Left lung (tissue), 10 donors: Measurements from ENCODE around the gene CKLF. TPM values are rescaled to one million over a fixed set of nuclear protein-coding genes. Genes with fewer than 3 reads are reported as not detected.

Source experiments
- ATAC-seq: fragments of 200-7000 bp; cut with Tn5 transposase; one replicate; pipeline ENCODE4 v1.9.1; 2020; ENCODE audit warnings: moderate library complexity
- DNase-seq, 4 donors: peaks; one replicate each; pipeline ENCODE4 v3.0.0-alpha.2; 2013 to 2020
- H3K27ac ChIP-seq, 2 donors: fragments of 200-600 bp; sonication (generic) in 1 of 2; one replicate each; pipeline versions ENCODE4 v1.5.0 to v1.8.0; 2020 to 2021
- H3K27me3 ChIP-seq, 2 donors: fragments of 200-600 bp; sonication (generic) in 1 of 2; one replicate each; pipeline versions ENCODE4 v1.5.0 to v1.8.0; 2020 to 2021
- H3K36me3 ChIP-seq, 2 donors: fragments of 200-600 bp; sonication (generic) in 1 of 2; one replicate each; pipeline versions ENCODE4 v1.5.0 to v1.8.0; 2020 to 2021
- H3K4me1 ChIP-seq, 2 donors: fragments of 200-600 bp; one replicate each; pipeline ENCODE4 v1.8.0; 2021
- H3K4me3 ChIP-seq, 2 donors: fragments of 200-600 bp; sonication (generic) in 1 of 2; one replicate each; pipeline versions ENCODE4 v1.5.0 to v1.8.0; 2020 to 2021; ENCODE audit warnings: mild to moderate bottlenecking in 1 of 2
- H3K9me3 ChIP-seq, 2 donors: fragments of 200-600 bp; sonication (generic) in 1 of 2; one replicate each; pipeline versions ENCODE4 v1.5.0 to v1.8.0; 2020 to 2021
- CTCF ChIP-seq, 2 donors: fragments of 200-600 bp; sonication (generic) in 1 of 2; IDR thresholded peaks; one replicate each; pipeline versions ENCODE4 v1.5.0 to v1.8.0; 2021; ENCODE audit warnings: antibody characterized with exemption in 2 of 2
- intact Hi-C, 2 donors: fragments of 100-400 bp; cut with DNase I; formaldehyde crosslinking; loops; one replicate each; pipeline versions ENCODE4 v1.11.2 to v1.14.2; 2022
- polyA plus RNA-seq, 6 donors: library from polyadenylated mRNA; unstranded; fragments of 120-200 nt; gene quantifications; one replicate each; pipeline ENCODE4 v1.2.1, GENCODE V29; 2013; ENCODE audit not compliant: insufficient read length in 6 of 6
- total RNA-seq, 2 donors: library from RNA; stranded (reverse); fragmentation: NEBNext Ultra II Directional; extraction: Animal tissue kit (Norgen Biotek cat#: 25700); gene quantifications; one replicate each; pipeline ENCODE4 v1.2.1, GENCODE V29; 2021
- donor health status: DM: no; HTN: yes; CAD: no.
- donor health status: DM: no; HTN: no; CAD: no.

CKLF gene
- total and polyA plus RNA-seq, 8 donors, result 41.6 to 66.3 (median 42.9) TPM

DNA sequence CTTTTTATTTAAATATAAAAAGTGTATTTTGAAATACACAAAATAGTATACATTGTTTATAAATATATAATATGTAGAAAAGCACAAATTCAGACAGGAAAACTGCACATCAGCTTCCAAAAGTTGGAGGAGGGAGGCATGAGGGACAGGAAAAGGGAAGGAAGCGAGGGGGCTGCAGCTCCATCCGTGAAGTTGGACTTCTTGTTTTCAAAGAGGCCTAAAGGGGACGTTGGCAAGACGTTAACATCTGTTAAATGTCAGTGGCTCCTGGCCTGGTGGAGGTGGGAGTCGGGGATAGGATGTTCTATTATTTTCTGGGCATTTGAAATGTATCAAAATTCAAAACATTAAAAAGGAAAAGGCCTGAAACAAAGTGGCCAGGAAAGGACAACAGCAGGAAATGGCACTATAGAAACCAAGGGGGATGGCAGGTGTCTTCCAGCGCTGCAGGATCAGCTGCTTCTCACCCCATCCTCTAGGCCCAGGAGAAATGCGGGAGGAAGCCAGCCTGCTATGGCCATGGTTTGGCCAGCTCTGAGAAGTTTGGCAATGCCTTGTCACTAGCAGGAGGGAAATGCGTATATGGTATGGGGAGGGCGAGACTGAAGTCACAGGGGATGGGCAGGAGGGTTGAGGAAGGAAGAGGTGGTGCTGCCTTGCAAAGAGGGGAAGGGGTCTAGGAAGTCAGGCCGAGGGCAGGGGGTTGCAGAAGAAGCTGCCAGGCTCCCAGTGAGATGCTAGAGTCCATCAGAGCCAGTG lies 33.3 kb downstream of the CKLF start:
- no peaks in the 10 kb centered on the region for H3K27me3 ChIP-seq
- intact Hi-C loops, result no loop called here
- TF ChIP-seq CTCF (IDR thresholded peaks at IDR 0.05), result no peak
- H3K36me3 ChIP-seq, result no peaks in the 10 kb centered on the region
- DNase-seq (peak in 1 of 4 donors; percentile 46), ATAC-seq (peak; percentile 41)
- H3K27ac ChIP-seq, result peak overlapping the region in 1 of 2 donors; percentile 70
- H3K9me3 ChIP-seq, result no peaks in the 10 kb centered on the region
- H3K4me3 ChIP-seq, result no peak overlapping the region
- peaks cover 0 to 47% of the 10 kb centered on the region in 2 donors for H3K4me1 ChIP-seq

DNA sequence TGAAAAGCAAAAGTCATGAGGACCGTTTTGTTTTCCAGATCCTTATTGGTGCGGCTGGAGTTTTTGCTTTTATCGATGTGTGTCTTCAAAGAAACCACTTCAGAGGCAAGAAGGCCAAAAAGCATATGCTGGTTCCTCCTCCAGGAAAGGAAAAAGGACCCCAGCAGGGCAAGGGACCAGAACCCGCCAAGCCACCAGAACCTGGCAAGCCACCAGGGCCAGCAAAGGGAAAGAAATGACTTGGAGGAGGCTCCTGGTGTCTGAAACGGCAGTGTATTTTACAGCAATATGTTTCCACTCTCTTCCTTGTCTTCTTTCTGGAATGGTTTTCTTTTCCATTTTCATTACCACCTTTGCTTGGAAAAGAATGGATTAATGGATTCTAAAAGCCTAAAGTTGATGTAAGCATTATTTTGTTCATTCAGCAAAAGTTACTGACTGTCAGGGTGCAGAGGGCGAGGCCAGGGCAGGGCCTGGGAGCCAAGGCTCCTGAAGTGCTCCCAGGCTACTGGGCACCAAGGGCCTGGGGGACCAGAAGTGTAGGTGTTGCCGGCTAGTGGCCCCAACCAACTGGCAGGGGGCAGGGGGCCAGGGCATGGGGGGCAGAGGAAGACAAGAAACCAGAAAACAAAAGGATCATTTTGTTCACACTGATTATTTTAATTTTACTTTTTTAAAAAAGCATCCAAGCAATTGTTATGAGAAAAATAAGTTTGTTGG lies 35.7 kb downstream of the CKLF start:
- no peak for ATAC-seq
- TF ChIP-seq CTCF (IDR thresholded peaks at IDR 0.05), result no peak
- no peaks in the 10 kb centered on the region for H3K36me3 ChIP-seq
- intact Hi-C loops, result no loop called here
- peaks cover 0 to 47% of the 10 kb centered on the region in 2 donors for H3K4me1 ChIP-seq
- no peak for DNase-seq
- no peaks in the 10 kb centered on the region for H3K27me3 ChIP-seq
- peak overlapping the region in 1 of 2 donors; percentile 12 for H3K4me3 ChIP-seq
- peak overlapping the region in 1 of 2 donors; percentile 70 for H3K27ac ChIP-seq
- H3K9me3 ChIP-seq, result no peaks in the 10 kb centered on the region

GRCh38 chr16:66588981-66589713 lies 36.8 kb downstream of the CKLF start:
- ATAC-seq, result peak; percentile 91
- H3K4me1 ChIP-seq, result peaks cover 0 to 47% of the 10 kb centered on the region in 2 donors
- no peaks in the 10 kb centered on the region for H3K27me3 ChIP-seq
- peak in 2 of 4 donors; percentile 70 to 84 for DNase-seq
- peak; percentile 32 to 46 for TF ChIP-seq CTCF (IDR thresholded peaks at IDR 0.05)
- H3K9me3 ChIP-seq, result no peaks in the 10 kb centered on the region
- intact Hi-C loops, result no loop called here
- no peak overlapping the region for H3K27ac ChIP-seq
- no peaks in the 10 kb centered on the region for H3K36me3 ChIP-seq
- H3K4me3 ChIP-seq, result no peak overlapping the region

GRCh38 chr16:66590322-66590721 lies 37.9 kb downstream of the CKLF start:
- TF ChIP-seq CTCF (IDR thresholded peaks at IDR 0.05), result no peak
- H3K4me1 ChIP-seq, result peaks cover 0 to 44% of the 10 kb centered on the region in 2 donors
- H3K9me3 ChIP-seq, result no peaks in the 10 kb centered on the region
- no peak overlapping the region for H3K4me3 ChIP-seq
- DNase-seq (no peak), ATAC-seq (no peak)
- H3K27me3 ChIP-seq, result no peaks in the 10 kb centered on the region
- no peaks in the 10 kb centered on the region for H3K36me3 ChIP-seq
- no peak overlapping the region for H3K27ac ChIP-seq
- intact Hi-C loops, result no loop called here

GRCh38 chr16:66591018-66591417 lies 38.6 kb downstream of the CKLF start:
- no peak overlapping the region for H3K27ac ChIP-seq
- H3K9me3 ChIP-seq, result no peaks in the 10 kb centered on the region
- intact Hi-C loops, result no loop called here
- ATAC-seq, result no peak
- TF ChIP-seq CTCF (IDR thresholded peaks at IDR 0.05), result no peak
- no peak for DNase-seq
- H3K4me1 ChIP-seq, result peaks cover 0 to 37% of the 10 kb centered on the region in 2 donors
- no peak overlapping the region for H3K4me3 ChIP-seq
- H3K27me3 ChIP-seq, result no peaks in the 10 kb centered on the region
- no peaks in the 10 kb centered on the region for H3K36me3 ChIP-seq
